ENCODE results near the gene B4GALT5.

GRCh38 chr20:49759266-49759950 lies 45.7 kb upstream of the B4GALT5 start:
- TF ChIP-seq POLR2A (IDR thresholded peaks at IDR 0.05), result no peak
- no peak for TF ChIP-seq POLR2AphosphoS5 (IDR thresholded peaks at IDR 0.05)
- TF ChIP-seq CTCF (IDR thresholded peaks at IDR 0.05), result no peak
- no peak for TF ChIP-seq EP300 (IDR thresholded peaks at IDR 0.05)
